ENCODE measurements around the gene VTI1B. TPM values are rescaled to one million over a fixed set of nuclear protein-coding genes. Genes with fewer than 3 reads are reported as not detected.

The VTI1B gene
- total RNA-seq, 1 experiment from 2014 or later = 28.4 TPM

GRCh38 chr14:67679006-67679405 lies 4.6 kb upstream of the VTI1B start:
- no peak for DNase-seq (ENCODE audit: low spot score)

- DNase-seq (ENCODE audit: low spot score) = no peak
Observed at GRCh38 chr14:67675219-67675582, 769 bp upstream of the VTI1B start.

GRCh38 chr14:67674139-67674479 lies 323 bp downstream of the VTI1B start:
- peak; percentile 38 for DNase-seq (ENCODE audit: low spot score)

- no peak for DNase-seq (ENCODE audit: low spot score)
Observed at GRCh38 chr14:67673451-67673850, 981 bp downstream of the VTI1B start.

GRCh38 chr14:67668559-67668958 lies 5.9 kb downstream of the VTI1B start:
- no peak for DNase-seq (ENCODE audit: low spot score)

- DNase-seq (ENCODE audit: low spot score) = peak; percentile 19
Observed at GRCh38 chr14:67666750-67667449, 7.5 kb downstream of the VTI1B start.

GRCh38 chr14:67665868-67666267 lies 8.6 kb downstream of the VTI1B start:
- DNase-seq (ENCODE audit: low spot score) = no peak

GRCh38 chr14:67663633-67664032 lies 10.8 kb downstream of the VTI1B start:
- no peak for DNase-seq (ENCODE audit: low spot score)

GRCh38 chr14:67653651-67654280 lies 20.7 kb downstream of the VTI1B start:
- no peak for DNase-seq (ENCODE audit: low spot score)

GRCh38 chr14:67652189-67652588 lies 22.2 kb downstream of the VTI1B start:
- DNase-seq (ENCODE audit: low spot score) = no peak

GRCh38 chr14:67650694-67651093 lies 23.7 kb downstream of the VTI1B start:
- DNase-seq (ENCODE audit: low spot score) = no peak

- DNase-seq (ENCODE audit: low spot score) = no peak
Observed at GRCh38 chr14:67650151-67650550, 24.3 kb downstream of the VTI1B start.

GRCh38 chr14:67646131-67646530 lies 28.3 kb downstream of the VTI1B start:
- DNase-seq (ENCODE audit: low spot score) = no peak

- no peak for DNase-seq (ENCODE audit: low spot score)
Observed at GRCh38 chr14:67645414-67645813, 29.0 kb downstream of the VTI1B start.

GRCh38 chr14:67644428-67644827 lies 30.0 kb downstream of the VTI1B start:
- DNase-seq (ENCODE audit: low spot score) = no peak

- no peak for DNase-seq (ENCODE audit: low spot score)
Observed at GRCh38 chr14:67643713-67644112, 30.7 kb downstream of the VTI1B start.

- no peak for DNase-seq (ENCODE audit: low spot score)
Observed at GRCh38 chr14:67641902-67642749, 32.3 kb downstream of the VTI1B start.

- DNase-seq (ENCODE audit: low spot score) = no peak
Observed at GRCh38 chr14:67641480-67641879, 33.0 kb downstream of the VTI1B start.

GRCh38 chr14:67638642-67639041 lies 35.8 kb downstream of the VTI1B start:
- no peak for DNase-seq (ENCODE audit: low spot score)

GRCh38 chr14:67636361-67636919 lies 38.0 kb downstream of the VTI1B start:
- DNase-seq (ENCODE audit: low spot score) = no peak

GRCh38 chr14:67633451-67634147 lies 40.8 kb downstream of the VTI1B start:
- no peak for DNase-seq (ENCODE audit: low spot score)

GRCh38 chr14:67630938-67631337 lies 43.5 kb downstream of the VTI1B start:
- DNase-seq (ENCODE audit: low spot score) = no peak

Data from A172 (cell line).